HG03280 (cell line): Measurements from ENCODE around the gene FOXQ1.
"Not testable (repeated sequence)": the region's sequence is repeated elsewhere in the genome, so short reads cannot be mapped to it uniquely, and the experiment has no call there.

Experiments used
- ATAC-seq: cut with Tn5 transposase; IDR thresholded peaks from one replicate; pipeline ENCODE4 v1.9.1; 2021; ENCODE audit warnings: mild to moderate bottlenecking, moderate library complexity; ENCODE audit not compliant: unreplicated experiment

Gene FOXQ1

GRCh38 chr6:1355068-1355467 lies 43.2 kb downstream of the FOXQ1 start:
- not testable (repeated sequence) for ATAC-seq

- not testable (repeated sequence) for ATAC-seq
These were observed 49.8 kb downstream of the FOXQ1 start for GRCh38 chr6:1361717-1362116.

DNA sequence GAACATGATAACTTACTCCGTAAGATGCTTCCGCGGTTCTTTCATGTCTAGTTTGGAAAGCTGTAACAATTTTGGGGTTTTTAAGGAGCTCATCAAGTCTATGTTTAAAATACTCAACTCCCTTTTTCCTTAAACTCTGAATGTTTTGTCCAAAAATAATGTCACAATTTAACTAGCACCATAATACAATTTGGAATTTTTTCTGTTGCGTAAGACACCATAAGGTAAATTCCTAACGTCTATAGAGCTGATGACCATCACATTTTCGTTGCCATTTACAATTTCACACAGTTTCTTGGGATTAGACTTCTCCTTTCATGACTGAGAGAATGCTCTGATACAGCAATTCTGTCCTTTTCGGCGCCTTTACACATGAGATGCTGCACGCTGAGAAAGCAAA lies 50.7 kb downstream of the FOXQ1 start:
- no peak for ATAC-seq

DNA sequence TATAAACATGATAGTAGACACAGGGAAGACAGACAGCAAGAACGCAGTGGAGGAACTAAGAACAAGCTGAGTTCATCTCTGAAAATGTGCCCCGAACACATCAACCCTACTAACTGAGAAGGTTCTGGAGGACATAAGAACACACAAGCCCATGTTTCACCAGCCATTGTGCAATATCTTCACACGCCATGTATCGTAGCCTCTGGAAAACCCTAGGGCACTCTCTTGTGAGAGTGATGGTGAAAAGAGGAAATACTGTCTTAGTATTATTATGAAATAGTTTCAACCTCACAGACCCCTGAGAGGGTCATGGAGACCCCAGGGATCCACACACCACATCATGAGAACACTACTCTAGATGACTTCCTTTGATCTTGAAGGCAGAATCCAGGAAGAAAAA lies 51.4 kb downstream of the FOXQ1 start:
- no peak for ATAC-seq

- no peak for ATAC-seq
These were observed 52.1 kb downstream of the FOXQ1 start for GRCh38 chr6:1363729-1364572.
